Activated naive CD8-positive, alpha-beta T cell treated with anti-CD3 and anti-CD28 coated beads, Interleukin-2, amount 10 ng/mL, durations not matched to agents 7 days and 5 days (primary cell): ENCODE measurements around the gene NDRG2. TPM values are rescaled to one million over a fixed set of nuclear protein-coding genes. Genes with fewer than 3 reads are reported as not detected.
"Not testable (repeated sequence)": the region's sequence is repeated elsewhere in the genome, so short reads cannot be mapped to it uniquely, and the experiment has no call there.

ENCODE experiments used
- ATAC-seq: fragments of 150-1000 bp; cut with Tn5 transposase; one replicate; pipeline ENCODE4 v1.10.0; 2021; ENCODE audit warnings: low read depth, moderate library complexity
- POLR2A ChIA-PET: fragments of 350-600 bp; sonication (Branson Sonifier 250); formaldehyde crosslinking; loops from one replicate; lab custom pipeline; 2021; ENCODE audit warnings: antibody characterized with exemption; lab: Charles Lee
- DNase-seq: peaks from one replicate; pipeline ENCODE4 v3.0.0; 2021
- H3K27ac Mint-ChIP-seq: one replicate; pipeline ENCODE4 v1.8.0; 2022; ENCODE audit warnings: mild to moderate bottlenecking, mixed read lengths
- H3K27me3 Mint-ChIP-seq: one replicate; pipeline ENCODE4 v1.8.0; 2022; ENCODE audit warnings: mild to moderate bottlenecking, moderate library complexity, mixed read lengths
- H3K36me3 Mint-ChIP-seq: one replicate; pipeline ENCODE4 v1.8.0; 2021; ENCODE audit warnings: mild to moderate bottlenecking, mixed read lengths
- H3K4me1 Mint-ChIP-seq: one replicate; pipeline ENCODE4 v1.8.0; 2021; ENCODE audit warnings: mixed read lengths
- H3K4me3 Mint-ChIP-seq: one replicate; pipeline ENCODE4 v1.8.0; 2022; ENCODE audit warnings: mild to moderate bottlenecking, moderate library complexity, mixed read lengths
- H3K9me3 Mint-ChIP-seq: one replicate; pipeline ENCODE4 v1.8.0; 2021; ENCODE audit warnings: mixed read lengths
- total RNA-seq, 2 experiments: library from RNA; stranded (reverse); gene quantifications; one replicate each; pipeline ENCODE4 v1.2.3, GENCODE V29; 2021

The NDRG2 gene
- total RNA-seq, 2 experiments from 2014 or later = 15.9 to 17.1 TPM

GRCh38 chr14:20998674-20999366 lies 26.0 kb downstream of the NDRG2 start, which contains the start of gene SLC39A2:
Gene SLC39A2 (plus strand): TSS chr14:20999293. CDS start chr14:20999447, 154 bp downstream.
- DNase-seq (no peak), ATAC-seq (no peak)
- no peaks in the 10 kb centered on the region for H3K9me3 Mint-ChIP-seq
- POLR2A ChIA-PET = no interaction called here
- peaks cover 13% of the 10 kb centered on the region for H3K4me1 Mint-ChIP-seq
- H3K27me3 Mint-ChIP-seq = no peaks in the 10 kb centered on the region
- H3K27ac Mint-ChIP-seq = no peak within 1 kb of the TSS
- H3K36me3 Mint-ChIP-seq = peaks cover 24% of the 10 kb centered on the region
- H3K4me3 Mint-ChIP-seq = no peak within 1 kb of the TSS

GRCh38 chr14:20998139-20998538 lies 26.7 kb downstream of the NDRG2 start:
- H3K27me3 Mint-ChIP-seq = no peaks in the 10 kb centered on the region

GRCh38 chr14:20997564-20997963 lies 27.3 kb downstream of the NDRG2 start:
- POLR2A ChIA-PET = no interaction called here
- H3K4me1 Mint-ChIP-seq = peaks cover 14% of the 10 kb centered on the region
- ATAC-seq (no peak), DNase-seq (no peak)
- H3K4me3 Mint-ChIP-seq = no peak overlapping the region
- no peaks in the 10 kb centered on the region for H3K27me3 Mint-ChIP-seq
- no peaks in the 10 kb centered on the region for H3K9me3 Mint-ChIP-seq
- H3K27ac Mint-ChIP-seq = no peak overlapping the region
- H3K36me3 Mint-ChIP-seq = peaks cover 28% of the 10 kb centered on the region

More at GRCh38 chr14:20998139-20998538, 26.7 kb downstream of the NDRG2 start:
- Mint-ChIP-seq H3K27ac (no peak overlapping the region), H3K9me3 (no peaks in the 10 kb centered on the region), H3K4me1 (peaks cover 14% of the 10 kb centered on the region), H3K4me3 (no peak overlapping the region), H3K36me3 (peaks cover 25% of the 10 kb centered on the region)
- ATAC-seq (no peak), DNase-seq (no peak)
- POLR2A ChIA-PET = no interaction called here

DNA sequence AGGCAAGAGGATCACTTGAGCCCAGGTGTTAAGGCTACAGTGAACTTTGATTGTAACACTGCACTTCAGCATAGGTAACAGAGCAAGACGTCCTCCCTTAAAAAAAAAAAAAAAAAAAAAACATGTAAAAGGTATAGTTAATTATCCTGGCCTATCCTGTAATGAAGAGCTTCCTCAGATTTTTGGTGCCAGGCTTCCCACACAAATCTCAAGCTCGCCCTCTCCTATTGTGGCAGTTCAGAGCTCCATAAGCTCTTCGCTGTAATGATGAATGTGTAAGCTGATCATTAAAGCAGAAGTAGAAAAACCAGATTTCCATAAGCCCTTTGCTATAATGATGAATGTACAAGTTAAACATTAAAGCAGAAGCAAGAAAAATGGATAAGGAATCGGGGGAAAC lies 27.7 kb downstream of the NDRG2 start:
- peaks cover 30% of the 10 kb centered on the region for H3K36me3 Mint-ChIP-seq
- H3K27me3 Mint-ChIP-seq = no peaks in the 10 kb centered on the region
- H3K4me1 Mint-ChIP-seq = peaks cover 14% of the 10 kb centered on the region
- H3K27ac Mint-ChIP-seq = no peak overlapping the region
- H3K9me3 Mint-ChIP-seq = no peaks in the 10 kb centered on the region
- POLR2A ChIA-PET = no interaction called here
- DNase-seq (no peak), ATAC-seq (no peak)
- H3K4me3 Mint-ChIP-seq = no peak overlapping the region

DNA sequence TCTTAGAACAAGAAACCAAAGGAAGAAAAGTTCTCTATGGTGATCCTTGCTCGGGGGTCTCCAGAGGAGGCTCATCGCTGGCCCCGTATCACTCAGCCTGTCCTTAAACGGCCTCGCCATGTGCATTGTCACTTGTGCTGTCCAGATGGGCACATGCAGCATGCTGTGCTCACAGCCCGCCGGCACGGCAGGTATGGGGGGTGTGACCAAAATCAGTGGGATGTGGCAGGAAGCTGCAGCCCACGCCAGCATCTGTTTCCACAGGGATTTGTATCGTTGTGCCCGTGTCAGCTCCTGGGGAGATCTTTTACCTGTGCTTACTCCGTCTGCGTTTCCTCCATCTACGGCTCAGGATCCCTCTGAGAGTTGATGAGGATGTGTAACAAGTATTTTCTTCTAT lies 28.3 kb downstream of the NDRG2 start:
- Mint-ChIP-seq H3K4me1 (peaks cover 17% of the 10 kb centered on the region), H3K27ac (no peak overlapping the region), H3K36me3 (peaks cover 35% of the 10 kb centered on the region), H3K4me3 (no peak overlapping the region), H3K27me3 (no peaks in the 10 kb centered on the region), H3K9me3 (no peaks in the 10 kb centered on the region)
- ATAC-seq = no peak
- POLR2A ChIA-PET = no interaction called here
- DNase-seq = no peak

GRCh38 chr14:20989787-20990600 lies 34.9 kb downstream of the NDRG2 start, which contains the start of gene METTL17:
Gene METTL17 (plus strand): TSS chr14:20989980. CDS start chr14:20990003, 23 bp downstream.
- peak; percentile 98 for ATAC-seq
- POLR2A ChIA-PET = no interaction called here

GRCh38 chr14:20989471-20989786 lies 35.4 kb downstream of the NDRG2 start:
- Mint-ChIP-seq H3K4me3 (peak overlapping the region; percentile 95), H3K27me3 (peaks cover 5% of the 10 kb centered on the region), H3K36me3 (peaks cover 18% of the 10 kb centered on the region), H3K27ac (peak overlapping the region; percentile 89), H3K9me3 (no peaks in the 10 kb centered on the region), H3K4me1 (peaks cover 19% of the 10 kb centered on the region)
- POLR2A ChIA-PET = no interaction called here
- ATAC-seq (no peak), DNase-seq (no peak)

More at GRCh38 chr14:20989787-20990600, 34.9 kb downstream of the NDRG2 start, which contains the start of gene METTL17:
- Mint-ChIP-seq H3K36me3 (peaks cover 20% of the 10 kb centered on the region), H3K27me3 (peaks cover 5% of the 10 kb centered on the region), H3K4me1 (peaks cover 21% of the 10 kb centered on the region), H3K9me3 (no peaks in the 10 kb centered on the region), H3K27ac (peak within 1 kb of the TSS; percentile 89), H3K4me3 (peak within 1 kb of the TSS; percentile 95)
- DNase-seq = peak; percentile 82

GRCh38 chr14:20988717-20989470 lies 36.0 kb downstream of the NDRG2 start:
- Mint-ChIP-seq H3K27me3 (peaks cover 9% of the 10 kb centered on the region), H3K27ac (peak overlapping the region; percentile 43), H3K4me1 (peaks cover 18% of the 10 kb centered on the region), H3K9me3 (no peaks in the 10 kb centered on the region), H3K4me3 (peak overlapping the region; percentile 47), H3K36me3 (peaks cover 15% of the 10 kb centered on the region)
- ATAC-seq (no peak), DNase-seq (no peak)
- POLR2A ChIA-PET = no interaction called here

DNA sequence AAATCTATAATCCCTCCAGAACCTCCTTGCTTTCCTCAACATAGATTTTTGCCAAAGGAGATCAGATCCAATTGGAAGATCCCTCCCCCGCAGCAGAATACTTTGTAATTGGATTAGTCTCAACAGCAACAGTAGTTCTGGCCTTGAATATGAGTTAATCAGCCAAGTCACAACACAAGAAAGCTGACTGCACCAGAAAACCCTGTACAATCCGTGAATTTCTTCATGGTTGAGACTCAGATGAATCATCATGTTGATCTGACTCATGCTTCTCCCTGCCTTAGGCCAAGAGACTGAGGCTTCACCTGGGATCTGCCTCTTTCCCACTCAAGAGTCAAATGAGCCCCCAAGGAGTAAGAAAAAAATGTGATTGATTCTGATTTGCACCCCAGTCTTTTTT lies 38.0 kb downstream of the NDRG2 start:
- Mint-ChIP-seq H3K4me1 (peaks cover 14% of the 10 kb centered on the region), H3K4me3 (no peak overlapping the region), H3K9me3 (no peaks in the 10 kb centered on the region), H3K27ac (no peak overlapping the region), H3K27me3 (peaks cover 14% of the 10 kb centered on the region), H3K36me3 (peaks cover 5% of the 10 kb centered on the region)
- POLR2A ChIA-PET = no interaction called here
- DNase-seq = no peak
- no peak for ATAC-seq

GRCh38 chr14:20985650-20986049 lies 39.2 kb downstream of the NDRG2 start:
- not testable (repeated sequence) for ATAC-seq

GRCh38 chr14:20982646-20983369 lies 42.1 kb downstream of the NDRG2 start:
- Mint-ChIP-seq H3K27ac (no peak overlapping the region), H3K36me3 (no peaks in the 10 kb centered on the region), H3K4me3 (no peak overlapping the region), H3K4me1 (peaks cover 4% of the 10 kb centered on the region), H3K9me3 (no peaks in the 10 kb centered on the region), H3K27me3 (peaks cover 23% of the 10 kb centered on the region)
- POLR2A ChIA-PET = no interaction called here
- DNase-seq (no peak), ATAC-seq (no peak)

More at GRCh38 chr14:20985650-20986049, 39.2 kb downstream of the NDRG2 start:
- H3K9me3 Mint-ChIP-seq, H3K4me3 Mint-ChIP-seq, H3K36me3 Mint-ChIP-seq, POLR2A ChIA-PET, DNase-seq, H3K27ac Mint-ChIP-seq: not testable (repeated sequence)
- Mint-ChIP-seq H3K27me3 (peaks cover 14% of the 10 kb centered on the region), H3K4me1 (peaks cover 10% of the 10 kb centered on the region)

- POLR2A ChIA-PET = no interaction called here
- H3K36me3 Mint-ChIP-seq = no peaks in the 10 kb centered on the region
- no peak overlapping the region for H3K27ac Mint-ChIP-seq
Measured at GRCh38 chr14:20980906-20981305, 44.0 kb downstream of the NDRG2 start.

DNA sequence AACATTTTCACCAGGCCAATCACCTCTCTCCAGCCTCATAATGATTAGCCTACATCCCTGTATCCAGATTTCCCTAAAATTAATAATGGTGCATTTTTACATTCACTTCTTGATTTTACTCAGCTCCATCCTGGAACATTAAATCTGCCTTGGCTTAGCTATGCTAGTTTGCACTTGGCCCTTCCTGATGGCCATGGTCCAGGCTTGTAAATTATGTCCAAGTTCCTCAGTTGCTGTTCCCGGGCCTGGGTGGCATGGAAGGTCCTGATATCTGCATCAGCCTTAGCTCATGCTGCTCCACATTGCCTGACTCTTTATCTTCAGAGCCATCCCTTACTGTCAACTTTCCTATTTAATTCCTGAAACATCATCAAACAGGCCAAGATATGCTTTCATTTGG lies 46.2 kb downstream of the NDRG2 start:
- H3K4me1 Mint-ChIP-seq = no peaks in the 10 kb centered on the region
- ATAC-seq (no peak), DNase-seq (no peak)
- POLR2A ChIA-PET = no interaction called here
- H3K27me3 Mint-ChIP-seq = peaks cover 14% of the 10 kb centered on the region
- no peak overlapping the region for H3K4me3 Mint-ChIP-seq
- no peaks in the 10 kb centered on the region for H3K9me3 Mint-ChIP-seq
- no peak overlapping the region for H3K27ac Mint-ChIP-seq
- no peaks in the 10 kb centered on the region for H3K36me3 Mint-ChIP-seq

More at GRCh38 chr14:20980906-20981305, 44.0 kb downstream of the NDRG2 start:
- no peaks in the 10 kb centered on the region for H3K9me3 Mint-ChIP-seq
- DNase-seq = no peak
- peaks cover 19% of the 10 kb centered on the region for H3K27me3 Mint-ChIP-seq
- ATAC-seq = no peak
- H3K4me1 Mint-ChIP-seq = peaks cover 2% of the 10 kb centered on the region
- H3K4me3 Mint-ChIP-seq = no peak overlapping the region
